ENCODE data around the gene KIZ.
"Not testable (repeated sequence)": the region's sequence is repeated elsewhere in the genome, so short reads cannot be mapped to it uniquely, and the experiment has no call there.

The KIZ gene

GRCh38 chr20:21167261-21167660 is 41.4 kb downstream of the KIZ start:
- Histone ChIP-seq H2BK15ac (ENCODE audit: low read length) (no peak overlapping the region), H2BK5ac (ENCODE audit: low read length) (no peak overlapping the region), H3K27me3 (ENCODE audit: control insufficient read depth in 3 of 3, insufficient read depth in 3 of 3, low read depth in 1 of 3, low read length in 3 of 3) (no peaks in the 10 kb centered on the region), H3K4me1 (ENCODE audit: control insufficient read depth in 2 of 2, insufficient read depth in 1 of 2, low read depth in 1 of 2, low read length in 2 of 2) (peaks cover 0 to 7% of the 10 kb centered on the region in 2 donors), H3K79me1 (ENCODE audit: low read depth, low read length) (no peaks in the 10 kb centered on the region), H3K36me3 (replicated peaks in 1 of 2; ENCODE audit: control insufficient read depth in 2 of 2, insufficient read depth in 2 of 2, low read length in 2 of 2) (no peaks in the 10 kb centered on the region), H3K4ac (ENCODE audit: low read length) (no peak overlapping the region), H2AK5ac (ENCODE audit: low read depth, low read length) (no peak overlapping the region), H3K4me3 (ENCODE audit: low read length in 2 of 2) (no peak overlapping the region), H2BK120ac (ENCODE audit: low read depth, low read length) (no peak overlapping the region), H3K23ac (ENCODE audit: low read depth, low read length, poor library complexity) (no peak overlapping the region), H2AFZ (ENCODE audit: low read length) (no peak overlapping the region), H3K4me2 (ENCODE audit: insufficient read depth, low read length, poor library complexity, severe bottlenecking) (no peak overlapping the region), H2BK12ac (ENCODE audit: low read length) (no peak overlapping the region), H3K14ac (ENCODE audit: low read length) (no peak overlapping the region), H4K91ac (ENCODE audit: low read depth, low read length, poor library complexity) (no peak overlapping the region), H4K8ac (ENCODE audit: low read depth, low read length) (no peak overlapping the region), H3K27ac (replicated peaks; ENCODE audit: low read length) (no peak overlapping the region), H3K18ac (ENCODE audit: low read length) (no peak overlapping the region), H3K9ac (ENCODE audit: low read depth, low read length, poor library complexity) (no peak overlapping the region), H3K9me3 (replicated peaks in 1 of 2; ENCODE audit: control insufficient read depth in 2 of 2, insufficient read depth in 1 of 2, low read depth in 1 of 2, low read length in 2 of 2) (no peaks in the 10 kb centered on the region)
- DNase-seq (ENCODE audit: low spot score): no peak
- WGBS, 2 donors (ENCODE audit: extremely low coverage in 2 of 2, insufficient read length in 2 of 2, insufficient replicate concordance in 1 of 2): no CpG with 5 or more reads among the region's 5 CpGs

- not testable (repeated sequence) for H2BK15ac ChIP-seq (ENCODE audit: low read length); H3K27ac ChIP-seq (replicated peaks; ENCODE audit: low read length); H3K79me1 ChIP-seq (ENCODE audit: low read depth, low read length); H3K23ac ChIP-seq (ENCODE audit: low read depth, low read length, poor library complexity); H2AFZ ChIP-seq (ENCODE audit: low read length); H2BK5ac ChIP-seq (ENCODE audit: low read length); H4K8ac ChIP-seq (ENCODE audit: low read depth, low read length); H2AK5ac ChIP-seq (ENCODE audit: low read depth, low read length); H3K9ac ChIP-seq (ENCODE audit: low read depth, low read length, poor library complexity); H3K18ac ChIP-seq (ENCODE audit: low read length); H3K14ac ChIP-seq (ENCODE audit: low read length); H3K4me3 ChIP-seq (ENCODE audit: low read length in 2 of 2); H2BK120ac ChIP-seq (ENCODE audit: low read depth, low read length); H2BK12ac ChIP-seq (ENCODE audit: low read length); H3K27me3 ChIP-seq (ENCODE audit: control insufficient read depth in 3 of 3, insufficient read depth in 3 of 3, low read depth in 1 of 3, low read length in 3 of 3); H3K4ac ChIP-seq (ENCODE audit: low read length); H3K36me3 ChIP-seq (replicated peaks in 1 of 2; ENCODE audit: control insufficient read depth in 2 of 2, insufficient read depth in 2 of 2, low read length in 2 of 2); H3K4me2 ChIP-seq (ENCODE audit: insufficient read depth, low read length, poor library complexity, severe bottlenecking); H3K4me1 ChIP-seq (ENCODE audit: control insufficient read depth in 2 of 2, insufficient read depth in 1 of 2, low read depth in 1 of 2, low read length in 2 of 2); DNase-seq (ENCODE audit: low spot score); H4K91ac ChIP-seq (ENCODE audit: low read depth, low read length, poor library complexity); H3K9me3 ChIP-seq (replicated peaks in 1 of 2; ENCODE audit: control insufficient read depth in 2 of 2, insufficient read depth in 1 of 2, low read depth in 1 of 2, low read length in 2 of 2)
- WGBS, 2 donors (ENCODE audit: extremely low coverage in 2 of 2, insufficient read length in 2 of 2, insufficient replicate concordance in 1 of 2): no CpG with 5 or more reads among the region's 3 CpGs
Measured at GRCh38 chr20:21168061-21168460, 42.2 kb downstream of the KIZ start.

- no peak overlapping the region for H2BK15ac ChIP-seq (ENCODE audit: low read length)
- no peak overlapping the region for H3K23ac ChIP-seq (ENCODE audit: low read depth, low read length, poor library complexity)
- DNase-seq (ENCODE audit: low spot score): no peak
- no peak overlapping the region for H3K18ac ChIP-seq (ENCODE audit: low read length)
- no peak overlapping the region for H3K14ac ChIP-seq (ENCODE audit: low read length)
- H3K36me3 ChIP-seq (replicated peaks in 1 of 2; ENCODE audit: control insufficient read depth in 2 of 2, insufficient read depth in 2 of 2, low read length in 2 of 2): no peaks in the 10 kb centered on the region
- no peak overlapping the region for H3K9ac ChIP-seq (ENCODE audit: low read depth, low read length, poor library complexity)
- H2BK5ac ChIP-seq (ENCODE audit: low read length): no peak overlapping the region
- H3K4me3 ChIP-seq (ENCODE audit: low read length in 2 of 2): no peak overlapping the region
- no peaks in the 10 kb centered on the region for H3K79me1 ChIP-seq (ENCODE audit: low read depth, low read length)
- H2BK12ac ChIP-seq (ENCODE audit: low read length): no peak overlapping the region
- H3K4me2 ChIP-seq (ENCODE audit: insufficient read depth, low read length, poor library complexity, severe bottlenecking): no peak overlapping the region
- peaks cover 0 to 3% of the 10 kb centered on the region in 2 donors for H3K9me3 ChIP-seq (replicated peaks in 1 of 2; ENCODE audit: control insufficient read depth in 2 of 2, insufficient read depth in 1 of 2, low read depth in 1 of 2, low read length in 2 of 2)
- H3K4ac ChIP-seq (ENCODE audit: low read length): no peak overlapping the region
- no peak overlapping the region for H4K91ac ChIP-seq (ENCODE audit: low read depth, low read length, poor library complexity)
- no peak overlapping the region for H2AFZ ChIP-seq (ENCODE audit: low read length)
- no peak overlapping the region for H2AK5ac ChIP-seq (ENCODE audit: low read depth, low read length)
- no peaks in the 10 kb centered on the region for H3K27me3 ChIP-seq (ENCODE audit: control insufficient read depth in 3 of 3, insufficient read depth in 3 of 3, low read depth in 1 of 3, low read length in 3 of 3)
- no peak overlapping the region for H2BK120ac ChIP-seq (ENCODE audit: low read depth, low read length)
- no peak overlapping the region for H4K8ac ChIP-seq (ENCODE audit: low read depth, low read length)
- no peak overlapping the region for H3K27ac ChIP-seq (replicated peaks; ENCODE audit: low read length)
- H3K4me1 ChIP-seq (ENCODE audit: control insufficient read depth in 2 of 2, insufficient read depth in 1 of 2, low read depth in 1 of 2, low read length in 2 of 2): peaks cover 5 to 24% of the 10 kb centered on the region in 2 donors
- no CpG with 5 or more reads among the region's 2 CpGs for WGBS, 2 donors (ENCODE audit: extremely low coverage in 2 of 2, insufficient read length in 2 of 2, insufficient replicate concordance in 1 of 2)
Measured at GRCh38 chr20:21172626-21173025, 46.7 kb downstream of the KIZ start.

- Histone ChIP-seq H3K79me1 (ENCODE audit: low read depth, low read length) (no peaks in the 10 kb centered on the region), H2AK5ac (ENCODE audit: low read depth, low read length) (no peak overlapping the region), H4K91ac (ENCODE audit: low read depth, low read length, poor library complexity) (no peak overlapping the region), H3K18ac (ENCODE audit: low read length) (no peak overlapping the region), H3K9ac (ENCODE audit: low read depth, low read length, poor library complexity) (no peak overlapping the region), H4K8ac (ENCODE audit: low read depth, low read length) (no peak overlapping the region), H3K14ac (ENCODE audit: low read length) (no peak overlapping the region), H3K36me3 (replicated peaks in 1 of 2; ENCODE audit: control insufficient read depth in 2 of 2, insufficient read depth in 2 of 2, low read length in 2 of 2) (no peaks in the 10 kb centered on the region), H3K27me3 (ENCODE audit: control insufficient read depth in 3 of 3, insufficient read depth in 3 of 3, low read depth in 1 of 3, low read length in 3 of 3) (no peaks in the 10 kb centered on the region), H2AFZ (ENCODE audit: low read length) (no peak overlapping the region), H3K4ac (ENCODE audit: low read length) (no peak overlapping the region), H3K4me2 (ENCODE audit: insufficient read depth, low read length, poor library complexity, severe bottlenecking) (no peak overlapping the region), H2BK120ac (ENCODE audit: low read depth, low read length) (no peak overlapping the region), H3K9me3 (replicated peaks in 1 of 2; ENCODE audit: control insufficient read depth in 2 of 2, insufficient read depth in 1 of 2, low read depth in 1 of 2, low read length in 2 of 2) (peaks cover 1 to 7% of the 10 kb centered on the region in 2 donors), H3K4me1 (ENCODE audit: control insufficient read depth in 2 of 2, insufficient read depth in 1 of 2, low read depth in 1 of 2, low read length in 2 of 2) (peaks cover 5 to 24% of the 10 kb centered on the region in 2 donors), H2BK15ac (ENCODE audit: low read length) (no peak overlapping the region), H2BK12ac (ENCODE audit: low read length) (no peak overlapping the region), H3K4me3 (ENCODE audit: low read length in 2 of 2) (no peak overlapping the region), H3K27ac (replicated peaks; ENCODE audit: low read length) (no peak overlapping the region), H3K23ac (ENCODE audit: low read depth, low read length, poor library complexity) (no peak overlapping the region), H2BK5ac (ENCODE audit: low read length) (no peak overlapping the region)
- DNase-seq (ENCODE audit: low spot score): no peak
- WGBS, 2 donors (ENCODE audit: extremely low coverage in 2 of 2, insufficient read length in 2 of 2, insufficient replicate concordance in 1 of 2): no CpG with 5 or more reads among the region's 2 CpGs
Measured at GRCh38 chr20:21173485-21173884, 47.6 kb downstream of the KIZ start.
